T-helper 2 cell treated with Interferon-gamma antibody and Interleukin-4, amounts not matched to agents 5 μg/mL and 100 μg/mL, for 36 hours (primary cell): ENCODE results near the gene B3GNT2.

ENCODE experiments used
- DNase-seq: peaks from one replicate; pipeline ENCODE4 v3.0.0; 2021; ENCODE audit warnings: low spot score
- H3K27ac Mint-ChIP-seq: one replicate; pipeline ENCODE4 v1.8.0; 2021; ENCODE audit warnings: mild to moderate bottlenecking, mixed read lengths
- H3K27me3 Mint-ChIP-seq: one replicate; pipeline ENCODE4 v1.8.0; 2021; ENCODE audit warnings: low read depth, mixed read lengths
- H3K36me3 Mint-ChIP-seq: one replicate; pipeline ENCODE4 v1.8.0; 2021; ENCODE audit warnings: low read depth, mixed read lengths
- H3K4me1 Mint-ChIP-seq: one replicate; pipeline ENCODE4 v1.8.0; 2021; ENCODE audit warnings: low read depth, mixed read lengths
- H3K4me3 Mint-ChIP-seq: one replicate; pipeline ENCODE4 v1.8.0; 2022; ENCODE audit warnings: mild to moderate bottlenecking, moderate library complexity, mixed read lengths
- H3K9me3 Mint-ChIP-seq: one replicate; pipeline ENCODE4 v1.8.0; 2021; ENCODE audit warnings: mixed read lengths

The B3GNT2 gene

DNA sequence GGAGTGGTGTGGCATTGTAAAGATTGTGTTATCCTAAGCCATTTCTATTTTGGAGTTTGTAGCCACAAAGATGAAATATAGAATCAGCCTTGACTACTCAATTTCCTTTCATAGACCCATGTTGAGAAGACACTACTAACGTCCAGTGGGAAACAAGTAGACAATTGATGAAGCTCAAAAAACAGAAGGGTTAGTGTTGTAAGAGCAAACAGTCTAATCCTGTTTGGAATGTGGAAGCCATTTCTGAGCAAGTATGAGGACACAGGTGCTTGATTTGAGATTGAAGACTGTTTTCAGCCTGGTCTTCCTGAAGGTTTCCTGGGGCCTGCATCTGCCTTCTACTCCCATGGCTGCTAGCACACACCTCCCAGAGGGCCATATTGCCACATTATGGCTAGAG lies 29.1 kb downstream of the B3GNT2 start:
- Mint-ChIP-seq H3K4me1 (peaks cover 35% of the 10 kb centered on the region), H3K9me3 (no peaks in the 10 kb centered on the region), H3K36me3 (peaks cover 52% of the 10 kb centered on the region), H3K27me3 (no peaks in the 10 kb centered on the region), H3K4me3 (no peak overlapping the region), H3K27ac (no peak overlapping the region)
- DNase-seq: no peak

DNA sequence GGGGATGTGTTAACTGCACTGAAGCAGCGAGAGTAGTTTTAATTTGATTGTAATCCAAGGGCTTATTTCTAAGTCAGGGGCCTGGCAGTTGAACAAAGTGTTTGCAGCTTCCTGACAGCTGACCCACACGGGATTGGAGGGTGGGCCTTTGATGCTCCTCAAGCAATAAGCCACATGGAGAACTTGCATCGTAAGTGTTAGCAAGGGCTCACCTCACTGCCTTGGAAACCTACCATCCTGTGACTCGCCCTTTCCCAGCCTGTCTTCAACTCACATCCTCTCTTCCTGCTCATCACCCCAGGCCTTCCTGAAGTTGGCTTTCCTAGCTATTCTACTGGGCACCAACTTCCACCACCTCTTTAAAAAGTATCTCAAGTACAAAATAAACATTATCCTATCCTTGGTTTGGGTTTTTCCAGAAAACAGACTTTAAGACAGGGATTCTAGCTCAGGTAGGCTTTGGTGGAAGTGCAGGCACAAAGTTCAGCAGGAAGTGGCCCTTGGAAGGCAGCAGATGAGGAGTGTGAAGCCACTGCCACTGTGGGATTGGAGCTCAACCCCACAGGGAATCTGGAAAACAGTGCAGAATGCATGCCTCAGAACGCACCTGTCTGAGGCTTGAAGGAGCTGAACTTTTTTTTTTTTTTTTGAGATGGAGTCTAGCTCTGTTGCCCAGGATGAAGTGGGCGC lies 31.6 kb downstream of the B3GNT2 start:
- Mint-ChIP-seq H3K27ac (no peak overlapping the region), H3K4me1 (peaks cover 15% of the 10 kb centered on the region), H3K36me3 (peaks cover 35% of the 10 kb centered on the region), H3K9me3 (no peaks in the 10 kb centered on the region), H3K27me3 (no peaks in the 10 kb centered on the region), H3K4me3 (no peak overlapping the region)
- DNase-seq: no peak

DNA sequence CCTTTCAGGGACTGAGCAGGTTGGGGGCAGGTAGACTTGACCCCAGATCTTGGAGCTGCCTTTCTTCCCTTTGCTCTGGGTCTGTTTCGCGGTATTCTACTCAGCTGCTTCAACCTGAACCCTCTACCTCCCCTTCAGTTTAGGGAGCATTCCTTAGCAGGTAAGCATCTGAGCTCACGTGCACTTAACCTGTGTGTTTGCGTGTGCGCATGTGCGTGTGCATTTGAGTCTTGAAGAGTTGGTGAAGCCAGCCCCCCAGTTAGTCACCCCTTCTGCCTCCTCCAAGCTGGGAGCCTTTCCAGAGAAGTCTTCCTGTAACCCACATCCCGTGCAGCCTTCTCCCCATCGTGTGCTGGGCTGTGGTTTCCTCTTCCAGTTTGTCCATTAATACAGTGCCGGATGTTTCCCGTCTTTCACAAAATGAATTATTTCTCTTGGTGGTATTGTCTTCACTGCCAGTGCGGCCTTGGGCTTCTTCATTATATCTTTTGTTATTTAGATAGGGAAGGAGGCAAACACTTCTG lies 33.2 kb downstream of the B3GNT2 start:
- Mint-ChIP-seq H3K27ac (no peak overlapping the region), H3K4me1 (peaks cover 4% of the 10 kb centered on the region), H3K9me3 (no peaks in the 10 kb centered on the region), H3K4me3 (no peak overlapping the region), H3K27me3 (no peaks in the 10 kb centered on the region), H3K36me3 (peaks cover 19% of the 10 kb centered on the region)
- no peak for DNase-seq

DNA sequence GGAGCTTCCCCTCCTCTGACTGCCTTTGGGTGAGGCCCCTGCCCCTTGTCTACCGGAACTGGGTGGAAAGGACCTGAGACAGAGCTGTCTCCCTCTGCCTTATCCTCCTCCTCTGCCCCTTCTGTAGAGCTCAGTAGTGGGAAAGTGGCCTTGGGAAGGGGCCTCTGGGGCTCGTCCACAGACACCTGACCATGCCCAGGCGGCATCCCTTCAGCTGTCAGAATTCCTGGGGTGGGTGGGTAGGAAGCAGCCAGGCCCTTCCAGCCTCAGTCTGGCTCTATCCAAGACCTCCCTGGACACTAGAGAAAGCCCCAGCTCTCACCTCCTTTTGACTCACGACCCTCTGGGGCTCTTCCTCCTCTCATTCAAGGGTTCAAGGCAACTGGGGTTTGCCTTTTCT lies 35.6 kb downstream of the B3GNT2 start:
- no peaks in the 10 kb centered on the region for H3K27me3 Mint-ChIP-seq
- peaks cover 4% of the 10 kb centered on the region for H3K4me1 Mint-ChIP-seq
- H3K9me3 Mint-ChIP-seq: no peaks in the 10 kb centered on the region
- H3K4me3 Mint-ChIP-seq: no peak overlapping the region
- DNase-seq: no peak
- no peak overlapping the region for H3K27ac Mint-ChIP-seq
- H3K36me3 Mint-ChIP-seq: no peaks in the 10 kb centered on the region

DNA sequence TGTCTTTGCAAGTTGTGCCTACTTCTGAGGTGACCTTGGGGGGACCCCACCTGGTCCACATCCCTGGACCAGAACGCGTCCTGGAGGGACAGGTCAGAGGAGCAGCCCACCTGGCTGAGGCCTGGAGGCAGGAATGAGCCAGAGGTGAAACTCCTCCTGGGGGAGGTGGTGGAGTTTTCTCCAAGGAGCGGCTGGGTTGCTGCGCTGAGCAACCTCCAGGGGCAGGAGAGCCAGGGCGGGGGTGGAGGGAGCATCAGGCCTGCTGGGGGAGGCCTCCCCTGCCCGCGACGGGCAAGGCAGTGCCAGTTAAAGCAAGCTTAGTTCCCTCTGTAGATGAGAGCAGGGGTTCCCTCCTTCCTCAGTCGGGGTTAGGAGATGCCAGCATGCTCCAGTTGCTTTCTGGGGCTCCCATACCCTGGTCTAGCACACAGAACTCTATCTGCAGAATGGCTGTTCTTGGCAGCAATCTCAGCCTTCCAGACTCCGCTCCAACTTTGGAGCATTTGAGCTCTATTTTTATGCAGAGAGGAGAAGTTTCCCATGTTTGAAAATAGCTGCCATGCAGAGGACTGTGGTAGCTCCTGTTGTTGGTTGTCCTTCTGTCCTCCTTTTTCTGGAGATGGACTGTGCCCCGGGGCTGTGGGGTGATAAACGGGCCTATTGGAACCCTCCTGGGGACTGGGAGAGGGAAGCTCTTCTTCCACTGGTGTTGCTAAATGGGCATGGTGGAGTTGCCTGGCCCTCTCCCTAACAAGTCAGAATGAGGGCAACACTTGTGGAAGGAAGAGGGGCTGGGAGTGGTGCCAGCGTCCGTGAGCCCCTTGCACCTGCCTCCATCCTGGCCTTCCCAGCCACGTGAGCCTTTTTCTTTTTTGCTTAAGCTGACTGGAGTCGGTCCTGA lies 39.1 kb downstream of the B3GNT2 start:
- H3K27ac Mint-ChIP-seq: no peak overlapping the region
- no peak overlapping the region for H3K4me3 Mint-ChIP-seq
- H3K4me1 Mint-ChIP-seq: no peaks in the 10 kb centered on the region
- no peaks in the 10 kb centered on the region for H3K36me3 Mint-ChIP-seq
- H3K27me3 Mint-ChIP-seq: no peaks in the 10 kb centered on the region
- no peaks in the 10 kb centered on the region for H3K9me3 Mint-ChIP-seq
- no peak for DNase-seq

DNA sequence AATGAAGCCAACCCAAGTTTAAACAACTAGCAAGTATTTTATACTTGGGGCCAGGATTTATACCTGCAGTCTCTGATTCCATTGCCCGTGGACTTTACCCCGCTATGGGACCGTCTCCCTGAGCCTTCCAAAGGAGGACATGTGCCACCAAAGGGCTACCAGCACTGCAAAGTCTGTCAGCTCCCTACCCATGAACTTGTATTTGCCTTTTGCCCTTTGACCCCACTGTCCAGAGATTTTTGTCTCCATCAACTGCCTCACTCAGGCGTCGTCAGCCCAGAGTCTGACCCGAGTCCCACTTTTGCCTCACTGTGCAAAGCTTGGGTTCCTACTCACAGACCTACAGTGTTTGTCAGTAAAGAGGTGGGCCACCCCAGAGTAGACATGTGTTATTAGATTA lies 40.6 kb downstream of the B3GNT2 start:
- Mint-ChIP-seq H3K4me1 (no peaks in the 10 kb centered on the region), H3K9me3 (no peaks in the 10 kb centered on the region), H3K27ac (no peak overlapping the region), H3K27me3 (no peaks in the 10 kb centered on the region), H3K4me3 (no peak overlapping the region), H3K36me3 (no peaks in the 10 kb centered on the region)
- no peak for DNase-seq

DNA sequence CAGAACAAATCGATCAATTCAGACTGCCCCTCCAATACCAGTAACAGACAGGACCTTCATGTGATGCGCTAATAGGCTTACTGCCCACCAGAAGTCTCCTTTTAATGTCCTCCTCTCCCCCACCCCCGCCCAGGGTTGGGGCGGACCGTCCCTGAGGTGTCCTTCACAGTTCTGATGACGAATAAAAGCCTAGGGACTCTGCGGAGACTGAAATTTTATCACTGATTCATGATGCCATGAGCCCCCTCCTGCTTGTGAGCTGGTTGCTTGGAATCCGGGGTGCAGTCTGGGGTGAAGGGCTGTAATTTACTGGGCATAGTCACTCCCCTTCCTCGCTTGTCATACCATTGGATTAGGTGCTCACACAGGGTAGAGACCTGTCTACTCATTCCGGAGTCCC lies 42.3 kb downstream of the B3GNT2 start:
- Mint-ChIP-seq H3K4me3 (no peak overlapping the region), H3K36me3 (no peaks in the 10 kb centered on the region)

DNA sequence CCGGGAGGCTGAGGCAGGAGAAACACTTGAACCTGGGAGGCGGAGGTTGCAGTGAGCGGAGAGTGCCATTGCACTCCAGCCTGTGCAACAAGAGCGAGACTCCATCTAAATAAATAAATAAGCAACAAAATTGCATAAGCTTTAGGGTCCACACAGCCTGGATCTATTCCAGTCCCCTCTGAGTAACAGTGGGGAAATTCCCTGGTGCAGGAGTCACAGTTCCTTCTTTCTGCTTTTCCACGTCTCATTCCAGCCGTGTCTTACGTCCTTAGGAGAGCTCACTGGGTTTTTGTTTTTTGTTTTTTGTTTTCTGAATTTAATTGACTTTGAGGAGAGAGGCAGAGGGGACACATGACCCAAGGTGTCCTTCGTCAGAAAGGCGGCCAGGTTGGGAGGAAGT lies 44.6 kb downstream of the B3GNT2 start:
- Mint-ChIP-seq H3K4me1 (peaks cover 3% of the 10 kb centered on the region), H3K27me3 (no peaks in the 10 kb centered on the region), H3K9me3 (no peaks in the 10 kb centered on the region), H3K36me3 (no peaks in the 10 kb centered on the region), H3K4me3 (no peak overlapping the region), H3K27ac (no peak overlapping the region)
- no peak for DNase-seq

More for the DNA sequence above, 42.3 kb downstream of the B3GNT2 start:
- Mint-ChIP-seq H3K27me3 (no peaks in the 10 kb centered on the region), H3K27ac (no peak overlapping the region), H3K4me1 (peaks cover 3% of the 10 kb centered on the region), H3K9me3 (no peaks in the 10 kb centered on the region)
- DNase-seq: no peak

DNA sequence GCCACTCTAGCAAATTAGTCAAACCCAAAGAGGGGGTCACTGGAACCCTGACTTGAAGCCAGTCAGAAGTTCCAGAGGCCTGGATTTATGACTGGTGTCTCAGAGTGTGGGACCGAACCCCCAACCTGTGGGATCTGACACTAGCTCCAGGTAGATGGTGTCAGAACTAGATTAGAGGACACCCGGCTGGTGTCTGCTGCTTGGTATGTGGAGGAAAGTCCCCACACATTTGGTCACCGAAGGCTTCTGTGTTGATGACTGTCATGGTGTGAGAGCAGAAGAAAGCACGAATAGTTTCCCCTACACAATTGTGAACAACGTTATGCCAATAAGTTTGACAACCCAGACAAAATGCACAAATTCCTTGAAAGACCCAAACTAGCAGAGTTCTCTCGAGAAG lies 48.1 kb downstream of the B3GNT2 start:
- Mint-ChIP-seq H3K4me3 (no peak overlapping the region), H3K27ac (no peak overlapping the region), H3K4me1 (peaks cover 3% of the 10 kb centered on the region), H3K9me3 (no peaks in the 10 kb centered on the region), H3K27me3 (peaks cover 3% of the 10 kb centered on the region), H3K36me3 (no peaks in the 10 kb centered on the region)
- DNase-seq: no peak

DNA sequence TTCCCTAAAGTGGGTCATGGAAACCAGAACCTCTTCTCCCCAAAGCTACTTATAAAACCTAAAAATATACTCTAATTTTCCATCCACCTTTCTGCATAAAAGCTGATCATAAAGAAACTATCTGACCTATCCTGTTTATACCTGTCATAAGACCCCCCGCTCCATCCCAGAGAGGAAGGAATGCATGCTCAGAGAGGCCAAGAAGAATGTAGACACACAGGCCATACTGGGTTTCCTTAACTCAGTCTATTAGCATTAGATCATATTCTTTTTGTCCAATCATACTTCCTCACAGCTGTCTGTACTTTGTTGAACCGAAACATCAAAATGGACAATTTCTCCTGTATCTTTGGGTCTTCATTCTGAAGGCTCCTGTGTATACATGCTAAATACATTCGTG lies 52.3 kb downstream of the B3GNT2 start:
- Mint-ChIP-seq H3K9me3 (no peaks in the 10 kb centered on the region), H3K4me1 (no peaks in the 10 kb centered on the region), H3K27ac (no peak overlapping the region), H3K4me3 (no peak overlapping the region), H3K27me3 (peaks cover 3% of the 10 kb centered on the region), H3K36me3 (no peaks in the 10 kb centered on the region)
- DNase-seq: no peak

DNA sequence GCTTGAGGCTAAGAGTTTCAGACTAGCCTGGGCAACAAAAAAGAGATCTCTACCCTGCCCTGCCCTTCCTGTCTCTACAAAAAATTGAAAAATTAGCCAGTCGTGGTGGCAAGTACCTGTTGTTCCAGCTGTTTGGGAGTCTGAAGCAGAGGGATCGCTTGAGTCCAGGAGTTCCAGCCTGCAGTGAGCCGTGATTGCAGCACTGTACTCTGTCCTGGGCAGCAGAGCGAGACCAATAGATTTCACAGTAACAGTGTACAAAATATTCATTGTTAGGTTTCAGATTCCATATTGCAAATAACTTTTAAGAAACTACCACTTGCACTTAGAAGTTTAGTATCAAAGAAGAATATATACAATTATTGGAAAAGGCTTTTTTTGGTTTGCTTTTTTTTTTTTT lies 54.3 kb downstream of the B3GNT2 start:
- Mint-ChIP-seq H3K27ac (no peak overlapping the region), H3K36me3 (no peaks in the 10 kb centered on the region), H3K4me1 (no peaks in the 10 kb centered on the region), H3K4me3 (no peak overlapping the region), H3K27me3 (peaks cover 3% of the 10 kb centered on the region), H3K9me3 (no peaks in the 10 kb centered on the region)
- no peak for DNase-seq

DNA sequence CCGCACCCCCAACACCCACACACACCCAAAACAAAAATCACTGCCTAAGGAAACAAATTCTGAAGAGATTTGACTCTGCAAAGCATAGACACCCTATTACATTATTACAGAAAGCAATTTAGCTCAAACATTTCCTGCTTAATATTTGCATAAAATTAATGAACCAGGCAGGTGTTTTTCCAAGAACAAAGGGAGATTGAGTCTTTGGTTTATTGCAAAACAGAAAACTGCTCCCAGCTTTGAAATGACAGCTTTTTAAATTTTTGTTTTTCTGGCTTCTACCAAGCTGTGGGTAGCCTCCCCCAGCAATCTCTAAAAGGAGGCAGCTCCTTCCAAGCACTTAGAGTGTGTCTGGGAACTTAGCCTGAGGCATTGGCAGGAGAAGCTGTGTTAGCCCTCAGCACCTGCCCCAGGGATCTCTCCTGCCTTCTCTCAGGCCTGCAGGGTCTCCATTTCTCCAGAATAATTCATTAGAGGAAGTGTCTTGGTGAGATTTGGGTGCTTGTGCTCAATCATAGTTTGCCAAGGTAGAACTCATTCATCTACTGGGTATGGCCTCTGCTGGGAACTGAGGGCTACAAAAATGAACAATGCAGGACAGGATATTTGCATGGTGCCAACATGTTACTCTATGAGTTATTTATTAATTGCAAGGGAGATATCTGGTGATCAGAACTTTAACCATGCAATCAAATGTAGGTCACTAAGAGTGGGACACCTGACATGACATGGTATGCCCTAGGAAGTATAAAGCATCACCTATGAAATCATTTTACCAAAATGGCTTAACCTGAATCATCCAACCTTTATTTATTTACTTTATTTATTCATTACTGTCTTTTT lies 58.7 kb downstream of the B3GNT2 start:
- Mint-ChIP-seq H3K27me3 (no peaks in the 10 kb centered on the region), H3K4me3 (no peak overlapping the region), H3K9me3 (no peaks in the 10 kb centered on the region), H3K4me1 (no peaks in the 10 kb centered on the region), H3K27ac (no peak overlapping the region), H3K36me3 (no peaks in the 10 kb centered on the region)
- DNase-seq: no peak

DNA sequence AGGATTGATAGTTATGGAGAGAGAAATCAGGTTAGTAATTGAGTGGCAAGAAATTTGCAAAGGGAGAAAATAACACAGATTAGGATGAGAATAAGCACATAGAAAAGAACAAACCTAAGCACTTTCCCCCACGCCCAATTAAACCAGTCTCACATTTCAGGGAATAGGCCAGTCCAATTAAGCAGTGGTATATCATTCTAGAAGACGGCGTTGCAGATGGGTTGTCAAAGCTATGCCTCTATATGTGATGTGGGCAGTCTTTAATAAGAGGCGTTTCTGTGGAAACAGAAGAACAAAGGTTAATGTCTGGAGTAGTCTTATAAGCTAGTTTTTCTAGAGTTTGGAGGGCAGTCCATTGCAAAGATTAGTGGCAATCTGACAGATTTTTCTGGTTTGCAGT lies 61.6 kb downstream of the B3GNT2 start:
- Mint-ChIP-seq H3K27me3 (no peaks in the 10 kb centered on the region), H3K4me1 (no peaks in the 10 kb centered on the region), H3K9me3 (no peaks in the 10 kb centered on the region), H3K36me3 (no peaks in the 10 kb centered on the region), H3K4me3 (no peak overlapping the region), H3K27ac (no peak overlapping the region)
- no peak for DNase-seq
